B cell (primary cell): ENCODE results near the gene PYROXD2. TPM values are rescaled to one million over a fixed set of nuclear protein-coding genes. Genes with fewer than 3 reads are reported as not detected.

Source experiments
- ATAC-seq: fragments of 200-7000 bp; cut with Tn5 transposase; one replicate; pipeline ENCODE4 v1.10.0; 2021; ENCODE audit warnings: low read depth, mild to moderate bottlenecking, moderate number of reproducible peaks, moderate library complexity
- CTCF ChIA-PET: fragments of 350-600 bp; sonication (Branson Sonifier 250); formaldehyde crosslinking; loops from one replicate; lab custom pipeline; 2021; ENCODE audit warnings: antibody characterized with exemption, inconsistent platforms; lab: Charles Lee
- POLR2A ChIA-PET: fragments of 350-600 bp; sonication (Branson Sonifier 250); formaldehyde crosslinking; loops from one replicate; lab custom pipeline; 2021; ENCODE audit warnings: antibody characterized with exemption; lab: Charles Lee
- DNase-seq: peaks from one replicate; pipeline ENCODE4 v3.0.0; 2013
- H2AFZ ChIP-seq: 2 replicates; pipeline ENCODE4 v1.6.1; 2012; ENCODE audit warnings: mild to moderate bottlenecking, low read depth, low read length; ENCODE audit not compliant: insufficient read depth, poor library complexity, severe bottlenecking
- H3K27ac ChIP-seq, 2 donors: 1 replicate in 1 of 2; 2 replicates in 1 of 2; pipeline ENCODE4 v1.5.1; 2012 to 2013; ENCODE audit warnings: low read length in 2 of 2, mild to moderate bottlenecking in 2 of 2, moderate library complexity in 1 of 2
- H3K27me3 ChIP-seq, 4 experiments: fragments of 200-600 bp in 1 of 4; sonication (generic) in 1 of 4; replicated peaks in 1 of 4; 1 replicate in 2 of 4; 2 replicates in 2 of 4; pipeline versions ENCODE4 v1.6.1 to v1.7.0; 2013 to 2016; ENCODE audit warnings: low read length in 3 of 4, mild to moderate bottlenecking in 2 of 4, mixed read lengths in 1 of 4, moderate library complexity in 1 of 4; ENCODE audit not compliant: insufficient read depth in 4 of 4, control insufficient read depth in 3 of 4; ENCODE audit errors: control extremely low read depth in 1 of 4
- H3K36me3 ChIP-seq, 2 experiments: replicated peaks in 1 of 2; 1 replicate in 1 of 2; 2 replicates in 1 of 2; pipeline versions ENCODE4 v1.6.1 to v1.7.1; 2013; ENCODE audit warnings: low read length in 1 of 2; ENCODE audit not compliant: insufficient read depth in 2 of 2, control insufficient read depth in 1 of 2; ENCODE audit errors: control extremely low read depth in 1 of 2, extremely low read depth in 1 of 2
- H3K4me1 ChIP-seq, 2 donors: fragments of 200-600 bp in 1 of 2; sonication (generic) in 1 of 2; 1 replicate in 1 of 2; 2 replicates in 1 of 2; pipeline versions ENCODE4 v1.5.1 to v1.6.1; 2013 to 2017; ENCODE audit warnings: low read length in 2 of 2; ENCODE audit not compliant: control insufficient read depth in 2 of 2, insufficient read depth in 2 of 2
- H3K4me2 ChIP-seq: replicated peaks from 2 replicates; pipeline ENCODE3; 2012; ENCODE audit warnings: mild to moderate bottlenecking, low read depth, low read length; ENCODE audit not compliant: poor library complexity, severe bottlenecking
- H3K4me3 ChIP-seq, 5 experiments: fragments of 200-600 bp in 1 of 5; sonication (generic) in 1 of 5; 1 replicate in 3 of 5; 2 replicates in 2 of 5; pipeline versions ENCODE4 v1.5.1 to v1.7.0; 2011 to 2016; ENCODE audit warnings: low read length in 4 of 5, mild to moderate bottlenecking in 4 of 5, low read depth in 2 of 5, control low read depth in 1 of 5, moderate library complexity in 1 of 5; ENCODE audit not compliant: insufficient read depth in 1 of 5; ENCODE audit errors: control extremely low read depth in 1 of 5, extremely low read depth in 1 of 5
- H3K79me2 ChIP-seq: fragments of 200-600 bp; sonication (generic); one replicate; pipeline ENCODE4 v1.6.0; 2016; ENCODE audit warnings: low read length; ENCODE audit not compliant: control insufficient read depth, insufficient read depth
- H3K9ac ChIP-seq: fragments of 200-600 bp; sonication (generic); 2 replicates; pipeline ENCODE4 v1.6.1; 2017; ENCODE audit warnings: mild to moderate bottlenecking, low read length, moderate library complexity
- H3K9me3 ChIP-seq, 3 donors: one replicate each; pipeline versions ENCODE4 v1.6.1 to v1.7.1; 2013; ENCODE audit warnings: low read length in 2 of 3; ENCODE audit not compliant: control insufficient read depth in 2 of 3, insufficient read depth in 1 of 3; ENCODE audit errors: control extremely low read depth in 1 of 3
- H4K20me1 ChIP-seq: 2 replicates; pipeline ENCODE4 v1.6.0; 2012; ENCODE audit warnings: mild to moderate bottlenecking, low read length; ENCODE audit not compliant: insufficient read depth, control insufficient read depth, poor library complexity, severe bottlenecking
- H3K27ac Mint-ChIP-seq: one replicate; pipeline ENCODE4 v1.8.0; 2021; ENCODE audit warnings: mixed read lengths
- H3K27me3 Mint-ChIP-seq: one replicate; pipeline ENCODE4 v1.8.0; 2021; ENCODE audit warnings: mixed read lengths
- H3K4me1 Mint-ChIP-seq: one replicate; pipeline ENCODE4 v1.8.0; 2021; ENCODE audit warnings: mixed read lengths
- H3K4me3 Mint-ChIP-seq: one replicate; pipeline ENCODE4 v1.8.0; 2021; ENCODE audit warnings: mixed read lengths
- H3K9me3 Mint-ChIP-seq: one replicate; pipeline ENCODE4 v1.8.0; 2022; ENCODE audit warnings: mixed read lengths; ENCODE audit not compliant: insufficient read depth
- EZH2 ChIP-seq: IDR thresholded peaks from 2 replicates; pipeline ENCODE4 v1.6.1; 2012; ENCODE audit warnings: borderline replicate concordance, low read depth, mild to moderate bottlenecking, moderate library complexity, low read length; ENCODE audit not compliant: insufficient read depth, poor library complexity, severe bottlenecking
- WGBS: methylation state at CpG from one replicate; pipeline ENCODE4 v1.1.5; 2013; ENCODE audit warnings: missing lambda C conversion rate; ENCODE audit not compliant: insufficient coverage; 5-methylcytosine and 5-hydroxymethylcytosine counted together
- intact Hi-C: fragments of 100-400 bp; cut with micrococcal nuclease; formaldehyde crosslinking; loops from one replicate; pipeline ENCODE4 v1.10.0; 2022
- polyA plus RNA-seq: library from polyadenylated mRNA; depleted of rRNA; stranded (reverse); fragments of >200 nt; gene quantifications from 2 replicates; pipeline ENCODE4 v1.2.3, GENCODE V29; 2012
- total RNA-seq, 2 donors: library from RNA; stranded (reverse); fragments of 120-200 nt in 1 of 2; gene quantifications; 1 replicate in 1 of 2; 2 replicates in 1 of 2; pipeline versions ENCODE4 v1.2.3 to v1.2.4, GENCODE V29; 2013 to 2022
- TF ChIP-seq, protein P1 (sequence below): fragments of 200-600 bp; IDR thresholded peaks from one replicate; pipeline ENCODE4 v1.8.0; 2022; ENCODE audit warnings: antibody characterized with exemption, mild to moderate bottlenecking

Gene PYROXD2
- total and polyA plus RNA-seq, 2 donors (not counting 1 experiment from before 2014, with no cell fraction given): 25.1 to 960 TPM

DNA sequence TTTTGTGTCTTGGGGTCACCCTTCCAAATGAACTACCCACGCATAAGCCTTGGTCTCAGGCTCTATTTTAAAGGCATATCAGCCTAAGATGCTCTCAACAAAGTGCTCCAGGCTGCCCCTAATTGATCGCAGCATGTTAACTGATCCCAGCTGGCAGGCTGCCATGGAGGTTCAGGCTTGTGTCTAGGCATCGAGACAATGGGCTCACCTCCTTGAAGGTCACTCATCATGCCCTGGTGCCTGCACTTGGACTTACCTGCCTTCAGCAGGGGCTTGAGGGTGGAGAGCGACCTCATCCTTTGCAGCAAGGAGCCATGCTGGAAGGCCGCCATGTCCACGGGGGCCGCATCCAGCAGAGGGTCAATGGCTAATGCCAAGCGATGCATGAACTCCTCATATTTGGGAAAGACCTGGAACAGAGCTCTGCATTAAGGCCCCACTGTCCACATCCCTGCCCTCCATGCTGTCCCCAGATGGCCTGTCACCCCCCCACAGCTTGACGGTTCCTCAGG is 17.8 kb downstream of the PYROXD2 start:
- Histone ChIP-seq H3K4me2 (no peak overlapping the region), H4K20me1 (no peaks in the 10 kb centered on the region), H3K9ac (no peak overlapping the region), H3K27me3 (no peaks in the 10 kb centered on the region), H3K36me3 (no peaks in the 10 kb centered on the region), H3K4me3 (no peak overlapping the region), H2AFZ (no peak overlapping the region), H3K79me2 (no peaks in the 10 kb centered on the region), H3K27ac (no peak overlapping the region), H3K4me1 (no peaks in the 10 kb centered on the region), H3K9me3 (no peaks in the 10 kb centered on the region)
- ATAC-seq (no peak), DNase-seq (no peak)
- intact Hi-C loops: no loop called here
- H3K9me3 Mint-ChIP-seq: no peaks in the 10 kb centered on the region
- no peak overlapping the region for H3K27ac Mint-ChIP-seq
- CTCF ChIA-PET: no interaction called here
- no peaks in the 10 kb centered on the region for H3K4me1 Mint-ChIP-seq
- no peaks in the 10 kb centered on the region for H3K27me3 Mint-ChIP-seq
- no peak overlapping the region for H3K4me3 Mint-ChIP-seq
- 98% methylated on average over 8 of the region's 9 CpGs for WGBS
- TF ChIP-seq, protein P1, sequence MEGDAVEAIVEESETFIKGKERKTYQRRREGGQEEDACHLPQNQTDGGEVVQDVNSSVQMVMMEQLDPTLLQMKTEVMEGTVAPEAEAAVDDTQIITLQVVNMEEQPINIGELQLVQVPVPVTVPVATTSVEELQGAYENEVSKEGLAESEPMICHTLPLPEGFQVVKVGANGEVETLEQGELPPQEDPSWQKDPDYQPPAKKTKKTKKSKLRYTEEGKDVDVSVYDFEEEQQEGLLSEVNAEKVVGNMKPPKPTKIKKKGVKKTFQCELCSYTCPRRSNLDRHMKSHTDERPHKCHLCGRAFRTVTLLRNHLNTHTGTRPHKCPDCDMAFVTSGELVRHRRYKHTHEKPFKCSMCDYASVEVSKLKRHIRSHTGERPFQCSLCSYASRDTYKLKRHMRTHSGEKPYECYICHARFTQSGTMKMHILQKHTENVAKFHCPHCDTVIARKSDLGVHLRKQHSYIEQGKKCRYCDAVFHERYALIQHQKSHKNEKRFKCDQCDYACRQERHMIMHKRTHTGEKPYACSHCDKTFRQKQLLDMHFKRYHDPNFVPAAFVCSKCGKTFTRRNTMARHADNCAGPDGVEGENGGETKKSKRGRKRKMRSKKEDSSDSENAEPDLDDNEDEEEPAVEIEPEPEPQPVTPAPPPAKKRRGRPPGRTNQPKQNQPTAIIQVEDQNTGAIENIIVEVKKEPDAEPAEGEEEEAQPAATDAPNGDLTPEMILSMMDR: no peak
- no peak for TF ChIP-seq EZH2
- POLR2A ChIA-PET: no interaction called here

DNA sequence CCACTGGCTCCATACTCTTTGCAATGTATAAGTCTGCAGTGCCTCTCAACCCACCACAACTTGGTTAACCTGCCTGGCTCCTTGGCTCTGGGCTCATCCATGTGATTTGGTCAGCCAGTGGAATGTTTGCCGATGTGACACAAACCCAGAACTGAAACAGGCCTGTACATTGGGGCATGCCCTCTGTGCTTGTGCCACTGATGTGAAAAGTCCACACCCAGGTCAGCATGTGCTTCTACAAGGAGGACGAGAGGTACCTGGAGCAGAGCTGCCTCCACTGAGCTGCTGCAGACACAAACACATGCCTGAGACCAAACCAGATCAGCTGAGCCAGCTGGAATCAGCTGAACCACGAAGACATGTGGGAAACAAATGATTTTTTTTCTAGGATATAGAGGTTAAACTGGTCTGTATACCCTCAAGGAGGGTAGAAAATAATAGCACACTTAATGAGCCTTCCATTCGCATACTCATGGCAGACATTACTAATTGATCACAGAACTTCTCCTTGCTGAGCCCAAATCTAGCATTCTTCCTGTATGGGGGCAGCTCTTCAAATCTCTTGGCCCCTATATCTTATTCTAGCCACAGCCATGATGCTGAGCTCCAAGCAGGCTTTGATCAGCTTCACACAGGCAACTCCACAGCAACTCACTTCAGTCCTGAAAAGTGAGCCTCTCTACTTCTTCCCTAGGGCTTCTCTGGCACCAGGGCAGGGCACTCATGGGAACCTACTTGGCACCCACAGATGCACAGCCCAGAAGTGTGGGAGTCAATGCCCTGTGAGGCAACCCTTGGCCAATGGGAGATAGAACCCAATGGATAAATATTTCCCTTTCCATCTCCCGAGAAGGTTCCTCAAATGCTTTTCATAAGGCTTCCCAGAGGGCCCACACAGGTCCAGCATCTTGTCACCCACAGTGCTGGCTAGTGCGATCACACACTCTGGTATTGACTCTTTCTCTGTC is 18.6 kb downstream of the PYROXD2 start:
- no peak overlapping the region for H3K27ac Mint-ChIP-seq
- peaks cover 3% of the 10 kb centered on the region for H3K4me1 Mint-ChIP-seq
- intact Hi-C loops: no loop called here
- TF ChIP-seq EZH2: no peak
- TF ChIP-seq, protein P1: no peak
- POLR2A ChIA-PET: no interaction called here
- no peak overlapping the region for H3K9ac ChIP-seq
- no peak for DNase-seq
- no peak overlapping the region for H2AFZ ChIP-seq
- CTCF ChIA-PET: no interaction called here
- no peak overlapping the region for H3K27ac ChIP-seq
- H3K36me3 ChIP-seq: no peaks in the 10 kb centered on the region
- 98% methylated on average over 5 of the region's 6 CpGs for WGBS
- H3K27me3 Mint-ChIP-seq: no peaks in the 10 kb centered on the region
- no peaks in the 10 kb centered on the region for H3K9me3 ChIP-seq
- no peak overlapping the region for H3K4me2 ChIP-seq
- no peak overlapping the region for H3K4me3 ChIP-seq
- H3K27me3 ChIP-seq: no peaks in the 10 kb centered on the region
- no peak for ATAC-seq
- no peaks in the 10 kb centered on the region for H3K79me2 ChIP-seq
- H3K4me3 Mint-ChIP-seq: no peak overlapping the region
- no peaks in the 10 kb centered on the region for H4K20me1 ChIP-seq
- peaks cover 3 to 4% of the 10 kb centered on the region in 2 donors for H3K4me1 ChIP-seq
- H3K9me3 Mint-ChIP-seq: no peaks in the 10 kb centered on the region
